Subcutaneous adipose tissue (tissue), 4 donors: ENCODE results near the gene HS1BP3. TPM values are rescaled to one million over a fixed set of nuclear protein-coding genes. Genes with fewer than 3 reads are reported as not detected.

ENCODE experiments used
- total RNA-seq, 4 donors: library from RNA; depleted of rRNA; stranded (reverse); fragments of >200 nt; gene quantifications; one replicate each; pipeline ENCODE4 v1.1.0, GENCODE V29; 2016
- TF ChIP-seq, protein P1 (sequence below): fragments of 450-650 bp; IDR thresholded peaks from one replicate; pipeline ENCODE4 v1.5.1; 2016; ENCODE audit warnings: low read depth, mild to moderate bottlenecking, control low read depth, antibody characterized with exemption, moderate library complexity

HS1BP3 gene
- total RNA-seq, 4 donors from 2014 or later: 12.6 to 37.6 (median 34.7) TPM

DNA sequence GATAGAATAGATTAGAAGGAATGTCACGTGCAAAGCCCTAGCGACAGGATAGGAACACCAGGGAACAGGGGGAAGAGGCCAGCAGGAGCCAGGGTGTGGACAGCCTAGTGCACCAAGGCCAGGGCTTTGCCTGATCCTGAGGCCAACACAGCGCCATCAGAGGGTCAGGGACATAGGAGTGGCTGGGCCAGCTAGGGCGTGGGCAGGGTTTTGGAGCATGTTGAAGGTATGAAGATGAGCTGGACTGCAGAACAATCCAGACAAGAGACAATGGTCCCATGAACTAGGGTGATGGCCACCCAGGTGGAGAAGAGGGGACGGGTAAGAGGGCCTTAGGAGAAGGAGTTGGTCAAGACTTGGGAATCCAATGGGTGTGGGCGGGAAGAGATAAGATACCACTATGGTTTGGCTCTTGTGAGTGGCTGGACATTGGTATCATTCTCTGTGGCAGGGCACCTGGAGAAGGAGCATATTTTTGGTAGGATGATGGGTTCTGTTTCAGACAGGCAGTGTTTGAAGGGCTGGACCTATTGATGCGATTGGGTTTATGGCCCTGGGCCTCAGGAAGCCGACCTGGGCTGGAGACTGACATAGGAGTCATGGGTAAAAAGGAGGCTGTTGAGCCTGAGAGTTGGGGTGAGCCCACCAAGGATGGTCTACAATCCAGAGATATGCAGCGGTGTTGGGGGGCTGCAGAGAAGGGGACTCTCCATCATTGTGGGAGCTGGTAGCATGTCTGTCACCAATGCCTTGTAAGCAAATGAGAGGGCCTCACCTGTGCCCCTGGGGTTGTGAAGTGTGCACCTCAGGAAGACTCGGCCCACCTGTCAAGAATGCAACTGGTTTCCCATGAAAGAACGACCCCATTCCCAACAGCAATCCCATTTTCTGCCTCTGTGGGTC, 2.0 kb upstream of the HS1BP3 start:
- TF ChIP-seq, protein P1, sequence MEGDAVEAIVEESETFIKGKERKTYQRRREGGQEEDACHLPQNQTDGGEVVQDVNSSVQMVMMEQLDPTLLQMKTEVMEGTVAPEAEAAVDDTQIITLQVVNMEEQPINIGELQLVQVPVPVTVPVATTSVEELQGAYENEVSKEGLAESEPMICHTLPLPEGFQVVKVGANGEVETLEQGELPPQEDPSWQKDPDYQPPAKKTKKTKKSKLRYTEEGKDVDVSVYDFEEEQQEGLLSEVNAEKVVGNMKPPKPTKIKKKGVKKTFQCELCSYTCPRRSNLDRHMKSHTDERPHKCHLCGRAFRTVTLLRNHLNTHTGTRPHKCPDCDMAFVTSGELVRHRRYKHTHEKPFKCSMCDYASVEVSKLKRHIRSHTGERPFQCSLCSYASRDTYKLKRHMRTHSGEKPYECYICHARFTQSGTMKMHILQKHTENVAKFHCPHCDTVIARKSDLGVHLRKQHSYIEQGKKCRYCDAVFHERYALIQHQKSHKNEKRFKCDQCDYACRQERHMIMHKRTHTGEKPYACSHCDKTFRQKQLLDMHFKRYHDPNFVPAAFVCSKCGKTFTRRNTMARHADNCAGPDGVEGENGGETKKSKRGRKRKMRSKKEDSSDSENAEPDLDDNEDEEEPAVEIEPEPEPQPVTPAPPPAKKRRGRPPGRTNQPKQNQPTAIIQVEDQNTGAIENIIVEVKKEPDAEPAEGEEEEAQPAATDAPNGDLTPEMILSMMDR: no peak

DNA sequence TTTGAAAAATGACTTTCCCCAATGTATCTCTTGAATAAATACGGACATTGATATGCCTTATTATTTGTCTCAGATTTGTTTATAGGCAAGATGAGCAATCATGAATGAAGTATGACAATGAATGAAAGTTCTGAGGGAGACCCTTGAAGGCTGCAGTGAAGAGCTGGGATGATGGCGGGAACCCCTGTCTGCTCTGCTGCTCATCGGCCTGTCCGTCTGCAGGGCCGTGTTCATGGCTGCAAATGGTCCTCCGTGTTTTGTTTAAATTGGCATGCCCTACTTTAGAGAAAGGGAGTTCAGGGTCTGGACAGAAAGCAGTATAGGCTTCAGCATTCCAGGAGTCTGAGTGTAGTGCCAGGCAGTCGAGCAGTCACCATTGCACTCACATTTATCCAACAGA, 1.2 kb upstream of the HS1BP3 start:
- TF ChIP-seq, protein P1: no peak

DNA sequence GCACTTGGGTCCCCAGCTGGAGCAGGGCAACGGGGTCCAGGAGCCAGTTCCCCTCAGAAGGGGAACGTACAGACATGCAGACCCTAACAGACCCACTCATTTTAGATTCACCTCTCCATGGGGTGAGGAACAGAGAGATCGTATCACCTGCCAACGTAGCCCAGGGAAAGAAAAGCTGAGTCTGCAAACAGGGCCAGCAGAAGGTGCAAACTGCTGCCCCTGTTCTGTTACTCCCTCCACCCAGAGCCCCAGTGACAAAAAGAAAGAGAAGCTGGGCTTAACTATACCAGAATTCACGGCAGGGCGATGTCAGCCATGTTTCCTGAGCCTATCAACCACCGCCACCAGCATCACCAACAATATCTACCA, 817 bp upstream of the HS1BP3 start:
- TF ChIP-seq, protein P1: no peak

DNA sequence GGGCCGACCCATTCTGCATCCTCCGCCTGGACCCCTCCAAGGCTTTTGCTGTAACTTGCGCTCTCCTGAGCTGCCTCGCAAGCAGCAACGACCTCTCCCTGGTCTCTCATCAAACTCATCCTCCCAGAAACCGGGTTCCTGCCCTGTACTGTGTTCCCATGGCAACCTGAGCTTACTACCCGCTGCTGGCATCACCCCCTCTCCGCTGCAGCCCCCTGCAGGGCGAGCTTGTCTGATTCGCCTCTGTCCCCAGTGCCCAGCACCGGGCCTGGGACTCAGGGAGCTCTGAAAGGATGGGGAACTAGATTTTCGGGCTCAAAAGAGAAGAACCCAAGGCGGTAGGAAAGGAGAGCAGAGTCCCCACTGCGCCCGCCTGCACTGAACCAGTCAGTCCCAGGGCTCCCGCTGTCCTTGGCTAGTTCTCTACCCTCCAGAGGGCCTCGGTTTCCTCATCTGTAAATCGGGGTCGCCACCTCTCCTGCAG, 463 bp downstream of the HS1BP3 start:
- TF ChIP-seq, protein P1: no peak

DNA sequence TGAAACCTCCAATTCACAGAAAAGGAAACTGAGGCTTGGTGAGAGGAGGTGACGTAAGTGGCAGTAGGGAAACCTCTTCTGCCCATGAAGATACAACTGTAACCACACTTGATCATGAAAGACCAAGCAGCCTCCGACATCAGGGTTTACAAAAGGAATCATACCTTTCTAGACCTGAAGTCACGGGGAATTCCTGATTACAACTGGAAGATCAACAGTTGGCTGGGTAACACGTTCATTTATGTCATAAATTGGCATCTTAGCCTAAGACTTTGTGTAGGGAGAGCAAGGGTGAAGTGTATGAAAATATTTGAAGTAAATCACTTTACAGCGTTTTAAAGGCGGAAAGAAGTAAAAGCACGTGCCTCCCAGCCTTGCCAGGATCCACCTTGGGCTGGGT, 922 bp downstream of the HS1BP3 start:
- TF ChIP-seq, protein P1: no peak

DNA sequence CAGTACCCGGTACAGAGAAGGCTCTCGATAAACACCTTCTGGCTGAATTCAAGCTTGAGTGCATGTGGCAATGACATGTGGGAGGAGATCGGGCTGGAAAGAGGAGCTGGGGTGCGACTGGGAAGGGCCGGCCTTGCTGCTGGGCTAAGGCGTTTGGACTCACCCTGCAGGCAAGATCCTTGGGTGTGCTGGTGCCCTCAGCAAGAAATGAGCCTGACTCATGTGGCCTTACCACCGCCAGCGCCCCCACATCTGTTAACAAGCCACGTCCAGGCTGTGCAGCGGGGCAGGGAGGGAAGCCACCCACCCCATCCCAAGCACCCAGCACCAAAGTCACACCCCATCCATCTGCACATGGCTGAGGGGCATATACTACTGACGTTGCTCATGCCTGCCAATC, 1.3 kb downstream of the HS1BP3 start:
- TF ChIP-seq, protein P1: no peak

DNA sequence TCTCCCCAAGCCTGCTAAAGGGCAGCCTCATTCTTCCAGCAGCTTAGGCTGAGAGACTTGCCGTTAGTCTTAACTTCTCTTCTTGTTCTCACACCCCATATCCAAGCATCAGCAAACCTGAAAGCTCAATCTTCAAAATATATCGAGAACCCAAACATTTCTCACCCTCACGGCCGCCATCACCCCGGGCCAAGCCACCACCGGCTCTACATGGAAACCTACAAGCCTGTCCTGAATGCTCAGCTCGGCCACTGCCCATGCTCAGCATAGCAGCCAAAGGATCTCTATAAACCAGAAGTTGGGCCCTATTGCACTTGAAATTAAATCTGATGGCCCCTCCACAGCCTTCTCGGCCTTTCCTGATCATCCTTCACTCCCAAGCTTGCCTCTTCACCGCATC, 2.1 kb downstream of the HS1BP3 start:
- TF ChIP-seq, protein P1: no peak
